Smooth muscle cell (in vitro differentiated cells): ENCODE measurements around the gene LRRC51. TPM values are rescaled to one million over a fixed set of nuclear protein-coding genes. Genes with fewer than 3 reads are reported as not detected.

Source experiments
- DNase-seq: peaks from one replicate; lab custom pipeline; 2025; ENCODE audit not compliant: unreplicated experiment; lab: John Stamatoyannopoulos, UW
- H2AFZ ChIP-seq: fragments of 200-600 bp; sonication (generic); 2 replicates; pipeline ENCODE4 v1.6.0; 2016; ENCODE audit warnings: antibody characterized with exemption, low read depth, mild to moderate bottlenecking
- H3F3A ChIP-seq: fragments of 200-600 bp; sonication (generic); 2 replicates; pipeline ENCODE4 v1.6.0; 2017; ENCODE audit warnings: antibody characterized with exemption, low read depth
- H3K27ac ChIP-seq: fragments of 200-600 bp; sonication (generic); 2 replicates; pipeline ENCODE4 v1.5.1; 2016; ENCODE audit warnings: low read depth, mild to moderate bottlenecking
- H3K27me3 ChIP-seq: fragments of 200-600 bp; sonication (generic); 2 replicates; pipeline ENCODE4 v1.6.1; 2016; ENCODE audit warnings: low read depth, mild to moderate bottlenecking
- H3K36me3 ChIP-seq: fragments of 200-600 bp; sonication (generic); 2 replicates; pipeline ENCODE4 v1.5.1; 2016; ENCODE audit warnings: low read depth
- H3K4me1 ChIP-seq: fragments of 200-600 bp; sonication (generic); 2 replicates; pipeline ENCODE4 v1.5.1; 2016; ENCODE audit warnings: low read depth
- H3K4me2 ChIP-seq: fragments of 200-600 bp; sonication (generic); 2 replicates; pipeline ENCODE4 v1.6.0; 2016; ENCODE audit warnings: mild to moderate bottlenecking
- H3K4me3 ChIP-seq: fragments of 200-600 bp; sonication (generic); 2 replicates; pipeline ENCODE4 v1.5.1; 2016; ENCODE audit warnings: mild to moderate bottlenecking
- H3K79me2 ChIP-seq: fragments of 200-600 bp; sonication (generic); 2 replicates; pipeline ENCODE4 v1.6.0; 2016; ENCODE audit warnings: low read depth, mild to moderate bottlenecking
- H3K9ac ChIP-seq: fragments of 200-600 bp; sonication (generic); 2 replicates; pipeline ENCODE4 v1.6.0; 2016; ENCODE audit warnings: low read depth
- H3K9me3 ChIP-seq: fragments of 200-600 bp; sonication (generic); replicated peaks from 2 replicates; pipeline ENCODE4 v1.5.1; 2016; ENCODE audit warnings: low read depth
- H4K20me1 ChIP-seq: fragments of 200-600 bp; sonication (generic); 2 replicates; pipeline ENCODE4 v1.6.0; 2016; ENCODE audit warnings: low read depth
- CTCF ChIP-seq: fragments of 200-600 bp; sonication (generic); IDR thresholded peaks from 2 replicates; pipeline ENCODE4 v1.5.1; 2017; ENCODE audit warnings: borderline replicate concordance, mild to moderate bottlenecking, antibody characterized with exemption; ENCODE audit not compliant: insufficient read depth, poor library complexity, severe bottlenecking
- WGBS: methylation state at CpG from one replicate; pipeline ENCODE4 v1.1.7; 2016; ENCODE audit warnings: low lambda C conversion rate; 5-methylcytosine and 5-hydroxymethylcytosine counted together
- polyA plus RNA-seq: library from polyadenylated mRNA; unstranded; fragments of >200 nt; fragmentation: Nextera tagmentation; extraction: Ambion mirVana; gene quantifications from 2 replicates; pipeline ENCODE4 v1.2.1, GENCODE V29; 2016
- total RNA-seq: library from RNA; depleted of rRNA; stranded (reverse); fragments of >200 nt; gene quantifications from 2 replicates; pipeline ENCODE4 v1.2.3, GENCODE V29; 2014

Gene LRRC51
- total and polyA plus RNA-seq, 2 experiments from 2014 or later, result 1.1 to 6.1 TPM

GRCh38 chr11:72091292-72091691 lies 10.6 kb downstream of the LRRC51 start:
- Histone ChIP-seq H3K4me2 (no peak overlapping the region), H4K20me1 (no peaks in the 10 kb centered on the region), H3K79me2 (no peaks in the 10 kb centered on the region), H3K27ac (peak overlapping the region; percentile 30), H3K4me1 (no peaks in the 10 kb centered on the region), H3K9me3 (no peaks in the 10 kb centered on the region), H3K4me3 (no peak overlapping the region), H3K9ac (no peak overlapping the region), H3F3A (no peaks in the 10 kb centered on the region), H3K36me3 (no peaks in the 10 kb centered on the region), H3K27me3 (no peaks in the 10 kb centered on the region), H2AFZ (no peak overlapping the region)
- peak; percentile 7 for DNase-seq
- WGBS, result 64% methylated on average over 4 of the region's 4 CpGs
- peak; percentile 67 for TF ChIP-seq CTCF

DNA sequence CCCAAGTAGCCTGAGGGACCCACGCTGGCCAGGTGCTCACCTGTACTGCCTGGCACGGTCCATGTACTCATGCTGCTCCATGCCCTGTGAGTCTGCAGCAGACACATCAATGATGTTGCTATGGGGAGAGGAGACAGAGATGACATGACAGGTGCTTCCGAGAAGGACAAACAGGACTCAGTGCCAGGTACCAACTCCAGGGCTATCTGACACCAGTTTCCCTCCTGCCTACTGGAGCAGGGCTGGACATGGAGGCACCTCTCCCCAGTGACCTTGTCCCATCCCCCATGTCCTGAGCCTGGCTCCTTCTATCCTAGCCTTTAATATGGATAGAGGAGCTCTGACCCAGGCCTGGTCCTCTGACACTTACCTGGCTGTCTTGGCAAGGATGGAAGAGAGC lies 18.1 kb downstream of the LRRC51 start:
- Histone ChIP-seq H3K4me2 (no peak overlapping the region), H3K9ac (no peak overlapping the region), H3K79me2 (peaks cover 37% of the 10 kb centered on the region), H3K4me3 (no peak overlapping the region), H4K20me1 (no peaks in the 10 kb centered on the region), H3K36me3 (no peaks in the 10 kb centered on the region), H2AFZ (no peak overlapping the region), H3K9me3 (no peaks in the 10 kb centered on the region), H3F3A (no peaks in the 10 kb centered on the region), H3K27ac (no peak overlapping the region), H3K4me1 (peaks cover 8% of the 10 kb centered on the region), H3K27me3 (no peaks in the 10 kb centered on the region)
- no peak for DNase-seq
- 98% methylated on average over 3 of the region's 3 CpGs for WGBS
- TF ChIP-seq CTCF, result no peak

DNA sequence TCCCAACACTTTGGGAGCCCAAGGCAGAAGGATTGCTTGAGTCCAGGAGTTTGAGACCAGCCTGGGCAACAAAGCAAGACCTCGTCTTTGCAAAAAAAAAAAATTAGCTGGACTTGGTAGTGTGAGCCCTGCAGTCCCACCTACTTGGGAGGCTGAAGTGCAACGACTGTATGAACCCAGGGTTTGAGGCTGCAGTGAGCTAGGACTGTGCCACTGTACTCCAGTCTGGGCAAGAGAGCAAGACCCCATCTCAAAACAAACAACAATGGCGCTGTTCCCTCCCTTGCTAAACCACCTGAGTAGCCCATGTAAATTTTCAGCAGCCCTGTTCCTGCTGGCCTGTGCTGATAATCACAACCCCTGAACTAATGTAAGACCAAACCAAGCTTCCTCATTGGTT lies 19.4 kb downstream of the LRRC51 start:
- no peak overlapping the region for H3K27ac ChIP-seq
- no peak for TF ChIP-seq CTCF

GRCh38 chr11:72100462-72100861 lies 19.8 kb downstream of the LRRC51 start:
- H3K27me3 ChIP-seq, result no peaks in the 10 kb centered on the region
- peaks cover 8% of the 10 kb centered on the region for H3K4me1 ChIP-seq
- WGBS, result 100% methylated on average over 1 of the region's 1 CpG
- H3K9ac ChIP-seq, result no peak overlapping the region
- H2AFZ ChIP-seq, result no peak overlapping the region
- peak overlapping the region; percentile 90 for H3K27ac ChIP-seq
- H3K4me2 ChIP-seq, result no peak overlapping the region
- H3F3A ChIP-seq, result no peaks in the 10 kb centered on the region
- H3K4me3 ChIP-seq, result no peak overlapping the region
- no peaks in the 10 kb centered on the region for H3K36me3 ChIP-seq
- no peaks in the 10 kb centered on the region for H3K9me3 ChIP-seq
- TF ChIP-seq CTCF, result no peak
- no peaks in the 10 kb centered on the region for H4K20me1 ChIP-seq
- DNase-seq, result no peak
- H3K79me2 ChIP-seq, result peaks cover 37% of the 10 kb centered on the region

More for the DNA sequence above, 19.4 kb downstream of the LRRC51 start:
- 97% methylated on average over 3 of the region's 3 CpGs for WGBS
- Histone ChIP-seq H3K27me3 (no peaks in the 10 kb centered on the region), H3K36me3 (no peaks in the 10 kb centered on the region), H3F3A (no peaks in the 10 kb centered on the region), H3K79me2 (peaks cover 37% of the 10 kb centered on the region), H3K9me3 (no peaks in the 10 kb centered on the region), H3K4me2 (no peak overlapping the region), H3K4me1 (peaks cover 8% of the 10 kb centered on the region), H2AFZ (no peak overlapping the region), H3K4me3 (no peak overlapping the region), H3K9ac (no peak overlapping the region), H4K20me1 (no peaks in the 10 kb centered on the region)
- DNase-seq, result no peak
